H1 (cell line): ENCODE data around the gene PGD. TPM values are rescaled to one million over a fixed set of nuclear protein-coding genes. Genes with fewer than 3 reads are reported as not detected.

ENCODE experiments used
- ASH2L ChIP-seq: fragments of 200-600, 300-600 bp; sonication (generic); IDR thresholded peaks from one replicate; pipeline ENCODE4 v1.7.1; 2017; ENCODE audit warnings: low read length
- SIN3A ChIP-seq, 2 experiments: IDR thresholded peaks in 1 of 2; conservative IDR thresholded peaks in 1 of 2; 2 replicates each; pipeline ENCODE4 v1.6.1; 2011 to 2012; ENCODE audit warnings: low read length in 2 of 2, improper control_type of control experiment in 1 of 2, low read depth in 1 of 2, mild to moderate bottlenecking in 1 of 2
- TAF7 ChIP-seq: optimal IDR thresholded peaks from 2 replicates; pipeline ENCODE3; 2011; ENCODE audit warnings: low read depth, mild to moderate bottlenecking, inconsistent platforms, low read length, moderate library complexity, borderline replicate concordance
- polyA plus RNA-seq, 7 experiments: library from polyadenylated mRNA; depleted of rRNA in 3 of 7; stranded (reverse) in 5 of 7; unstranded in 2 of 7; fragments of >200 nt in 5 of 7; fragments of 200-250 nt in 2 of 7; gene quantifications; 1 replicate in 5 of 7; 2 replicates in 1 of 7; 4 replicates in 1 of 7; pipeline versions ENCODE4 v1.2.1 to v1.2.3, GENCODE V29; 2011 to 2013; ENCODE audit warnings: missing spikeins in 2 of 7, mixed read lengths in 2 of 7
- total RNA-seq: library from RNA; stranded (reverse); fragmentation: NEBNext Ultra II Directional; extraction: Animal tissue kit (Norgen Biotek cat#: 25700); gene quantifications from 2 replicates; pipeline ENCODE4 v1.2.1, GENCODE V29; 2021
- TF ChIP-seq, protein P1 (sequence below): fragments of 300-600 bp; sonication (generic); IDR thresholded peaks from 2 replicates; pipeline ENCODE4 v1.7.1; 2012; ENCODE audit warnings: low read length, moderate library complexity, mild to moderate bottlenecking, inconsistent platforms; ENCODE audit not compliant: insufficient replicate concordance
- TF ChIP-seq, protein P2 (sequence below), 3 experiments: IDR thresholded peaks; 1 replicate in 2 of 3; 2 replicates in 1 of 3; pipeline versions ENCODE4 v1.5.1 to v1.6.1; 2011; ENCODE audit warnings: low read length in 3 of 3, mild to moderate bottlenecking in 3 of 3, inconsistent platforms in 2 of 3, low read depth in 1 of 3, moderate library complexity in 1 of 3; ENCODE audit not compliant: insufficient read depth in 1 of 3; ENCODE audit errors: control extremely low read depth in 1 of 3

PGD gene
- total and polyA plus RNA-seq, 2 of the 8 experiments (the other 6 are each of a cell fraction or from before 2014, with no cell fraction given) = 191 to 331 TPM

DNA sequence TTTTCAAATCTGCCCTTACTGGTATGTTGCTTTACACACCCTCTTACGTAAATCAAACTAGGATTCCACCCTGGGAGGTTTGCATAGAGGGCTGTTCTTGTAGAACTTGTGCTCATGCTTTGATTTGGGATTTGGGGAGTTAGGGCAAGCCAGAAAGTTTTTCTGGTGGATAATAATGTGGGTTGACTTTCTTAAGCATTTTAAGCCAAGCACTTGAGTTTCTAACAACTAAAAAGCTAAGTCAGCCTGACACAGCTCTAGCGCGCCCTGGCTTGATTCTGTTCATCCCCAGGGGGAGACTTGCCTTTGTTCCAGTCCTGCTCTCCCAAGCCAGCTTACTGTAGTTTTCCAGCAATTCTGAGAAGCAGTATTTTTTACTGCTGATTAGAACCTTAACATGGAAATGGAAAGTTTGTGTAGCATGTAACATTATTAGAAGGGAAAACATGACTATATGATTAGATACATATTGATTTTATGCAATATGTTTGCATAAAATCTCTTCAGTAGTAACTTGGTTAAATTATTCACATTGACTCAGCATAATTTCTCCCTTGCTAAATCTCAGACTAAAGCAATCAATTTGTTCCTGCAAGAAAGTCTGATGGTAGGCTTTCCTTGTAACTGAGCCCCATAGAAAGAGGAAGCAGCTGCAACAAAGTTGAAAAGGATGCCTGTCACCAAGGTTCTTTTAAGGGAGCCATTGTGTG lies 11.0 kb upstream of the PGD start (continued):
- TF ChIP-seq, protein P1, sequence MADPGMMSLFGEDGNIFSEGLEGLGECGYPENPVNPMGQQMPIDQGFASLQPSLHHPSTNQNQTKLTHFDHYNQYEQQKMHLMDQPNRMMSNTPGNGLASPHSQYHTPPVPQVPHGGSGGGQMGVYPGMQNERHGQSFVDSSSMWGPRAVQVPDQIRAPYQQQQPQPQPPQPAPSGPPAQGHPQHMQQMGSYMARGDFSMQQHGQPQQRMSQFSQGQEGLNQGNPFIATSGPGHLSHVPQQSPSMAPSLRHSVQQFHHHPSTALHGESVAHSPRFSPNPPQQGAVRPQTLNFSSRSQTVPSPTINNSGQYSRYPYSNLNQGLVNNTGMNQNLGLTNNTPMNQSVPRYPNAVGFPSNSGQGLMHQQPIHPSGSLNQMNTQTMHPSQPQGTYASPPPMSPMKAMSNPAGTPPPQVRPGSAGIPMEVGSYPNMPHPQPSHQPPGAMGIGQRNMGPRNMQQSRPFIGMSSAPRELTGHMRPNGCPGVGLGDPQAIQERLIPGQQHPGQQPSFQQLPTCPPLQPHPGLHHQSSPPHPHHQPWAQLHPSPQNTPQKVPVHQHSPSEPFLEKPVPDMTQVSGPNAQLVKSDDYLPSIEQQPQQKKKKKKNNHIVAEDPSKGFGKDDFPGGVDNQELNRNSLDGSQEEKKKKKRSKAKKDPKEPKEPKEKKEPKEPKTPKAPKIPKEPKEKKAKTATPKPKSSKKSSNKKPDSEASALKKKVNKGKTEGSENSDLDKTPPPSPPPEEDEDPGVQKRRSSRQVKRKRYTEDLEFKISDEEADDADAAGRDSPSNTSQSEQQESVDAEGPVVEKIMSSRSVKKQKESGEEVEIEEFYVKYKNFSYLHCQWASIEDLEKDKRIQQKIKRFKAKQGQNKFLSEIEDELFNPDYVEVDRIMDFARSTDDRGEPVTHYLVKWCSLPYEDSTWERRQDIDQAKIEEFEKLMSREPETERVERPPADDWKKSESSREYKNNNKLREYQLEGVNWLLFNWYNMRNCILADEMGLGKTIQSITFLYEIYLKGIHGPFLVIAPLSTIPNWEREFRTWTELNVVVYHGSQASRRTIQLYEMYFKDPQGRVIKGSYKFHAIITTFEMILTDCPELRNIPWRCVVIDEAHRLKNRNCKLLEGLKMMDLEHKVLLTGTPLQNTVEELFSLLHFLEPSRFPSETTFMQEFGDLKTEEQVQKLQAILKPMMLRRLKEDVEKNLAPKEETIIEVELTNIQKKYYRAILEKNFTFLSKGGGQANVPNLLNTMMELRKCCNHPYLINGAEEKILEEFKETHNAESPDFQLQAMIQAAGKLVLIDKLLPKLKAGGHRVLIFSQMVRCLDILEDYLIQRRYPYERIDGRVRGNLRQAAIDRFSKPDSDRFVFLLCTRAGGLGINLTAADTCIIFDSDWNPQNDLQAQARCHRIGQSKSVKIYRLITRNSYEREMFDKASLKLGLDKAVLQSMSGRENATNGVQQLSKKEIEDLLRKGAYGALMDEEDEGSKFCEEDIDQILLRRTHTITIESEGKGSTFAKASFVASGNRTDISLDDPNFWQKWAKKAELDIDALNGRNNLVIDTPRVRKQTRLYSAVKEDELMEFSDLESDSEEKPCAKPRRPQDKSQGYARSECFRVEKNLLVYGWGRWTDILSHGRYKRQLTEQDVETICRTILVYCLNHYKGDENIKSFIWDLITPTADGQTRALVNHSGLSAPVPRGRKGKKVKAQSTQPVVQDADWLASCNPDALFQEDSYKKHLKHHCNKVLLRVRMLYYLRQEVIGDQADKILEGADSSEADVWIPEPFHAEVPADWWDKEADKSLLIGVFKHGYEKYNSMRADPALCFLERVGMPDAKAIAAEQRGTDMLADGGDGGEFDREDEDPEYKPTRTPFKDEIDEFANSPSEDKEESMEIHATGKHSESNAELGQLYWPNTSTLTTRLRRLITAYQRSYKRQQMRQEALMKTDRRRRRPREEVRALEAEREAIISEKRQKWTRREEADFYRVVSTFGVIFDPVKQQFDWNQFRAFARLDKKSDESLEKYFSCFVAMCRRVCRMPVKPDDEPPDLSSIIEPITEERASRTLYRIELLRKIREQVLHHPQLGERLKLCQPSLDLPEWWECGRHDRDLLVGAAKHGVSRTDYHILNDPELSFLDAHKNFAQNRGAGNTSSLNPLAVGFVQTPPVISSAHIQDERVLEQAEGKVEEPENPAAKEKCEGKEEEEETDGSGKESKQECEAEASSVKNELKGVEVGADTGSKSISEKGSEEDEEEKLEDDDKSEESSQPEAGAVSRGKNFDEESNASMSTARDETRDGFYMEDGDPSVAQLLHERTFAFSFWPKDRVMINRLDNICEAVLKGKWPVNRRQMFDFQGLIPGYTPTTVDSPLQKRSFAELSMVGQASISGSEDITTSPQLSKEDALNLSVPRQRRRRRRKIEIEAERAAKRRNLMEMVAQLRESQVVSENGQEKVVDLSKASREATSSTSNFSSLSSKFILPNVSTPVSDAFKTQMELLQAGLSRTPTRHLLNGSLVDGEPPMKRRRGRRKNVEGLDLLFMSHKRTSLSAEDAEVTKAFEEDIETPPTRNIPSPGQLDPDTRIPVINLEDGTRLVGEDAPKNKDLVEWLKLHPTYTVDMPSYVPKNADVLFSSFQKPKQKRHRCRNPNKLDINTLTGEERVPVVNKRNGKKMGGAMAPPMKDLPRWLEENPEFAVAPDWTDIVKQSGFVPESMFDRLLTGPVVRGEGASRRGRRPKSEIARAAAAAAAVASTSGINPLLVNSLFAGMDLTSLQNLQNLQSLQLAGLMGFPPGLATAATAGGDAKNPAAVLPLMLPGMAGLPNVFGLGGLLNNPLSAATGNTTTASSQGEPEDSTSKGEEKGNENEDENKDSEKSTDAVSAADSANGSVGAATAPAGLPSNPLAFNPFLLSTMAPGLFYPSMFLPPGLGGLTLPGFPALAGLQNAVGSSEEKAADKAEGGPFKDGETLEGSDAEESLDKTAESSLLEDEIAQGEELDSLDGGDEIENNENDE = no peak
- TF ChIP-seq SIN3A (conservative IDR thresholded peaks at IDR 0.05 in 1 of 2, IDR thresholded peaks at IDR 0.05 in 1 of 2; ENCODE audit: low read depth in 1 of 2, low read length in 2 of 2) (no peak), TAF7 (no peak), ASH2L (no peak)
- TF ChIP-seq, protein P2, sequence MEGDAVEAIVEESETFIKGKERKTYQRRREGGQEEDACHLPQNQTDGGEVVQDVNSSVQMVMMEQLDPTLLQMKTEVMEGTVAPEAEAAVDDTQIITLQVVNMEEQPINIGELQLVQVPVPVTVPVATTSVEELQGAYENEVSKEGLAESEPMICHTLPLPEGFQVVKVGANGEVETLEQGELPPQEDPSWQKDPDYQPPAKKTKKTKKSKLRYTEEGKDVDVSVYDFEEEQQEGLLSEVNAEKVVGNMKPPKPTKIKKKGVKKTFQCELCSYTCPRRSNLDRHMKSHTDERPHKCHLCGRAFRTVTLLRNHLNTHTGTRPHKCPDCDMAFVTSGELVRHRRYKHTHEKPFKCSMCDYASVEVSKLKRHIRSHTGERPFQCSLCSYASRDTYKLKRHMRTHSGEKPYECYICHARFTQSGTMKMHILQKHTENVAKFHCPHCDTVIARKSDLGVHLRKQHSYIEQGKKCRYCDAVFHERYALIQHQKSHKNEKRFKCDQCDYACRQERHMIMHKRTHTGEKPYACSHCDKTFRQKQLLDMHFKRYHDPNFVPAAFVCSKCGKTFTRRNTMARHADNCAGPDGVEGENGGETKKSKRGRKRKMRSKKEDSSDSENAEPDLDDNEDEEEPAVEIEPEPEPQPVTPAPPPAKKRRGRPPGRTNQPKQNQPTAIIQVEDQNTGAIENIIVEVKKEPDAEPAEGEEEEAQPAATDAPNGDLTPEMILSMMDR (IDR thresholded peaks at IDR 0.05; ENCODE audit: control extremely low read depth in 1 of 3, insufficient read depth in 1 of 3, low read depth in 1 of 3, low read length in 3 of 3) = no peak
